Stimulated activated CD4-positive, alpha-beta T cell treated with anti-CD3 and anti-CD28 coated beads, Interleukin-12 subunit alpha, Interleukin-12 subunit beta, amount 100 ng/mL, for 48 hours (primary cell): Measurements from ENCODE around the gene SYVN1.

ENCODE experiments used
- DNase-seq, 3 donors: peaks; one replicate each; pipeline ENCODE4 v3.0.0-alpha.2; 2020; ENCODE audit warnings: low read depth in 2 of 3, low spot score in 1 of 3

SYVN1 gene

GRCh38 chr11:65089621-65090020, 44.7 kb downstream of the SYVN1 start:
- no peak for DNase-seq

GRCh38 chr11:65087827-65088226, 46.5 kb downstream of the SYVN1 start:
- no peak for DNase-seq

- DNase-seq: no peak
Measured at GRCh38 chr11:65087216-65087615, 47.1 kb downstream of the SYVN1 start.

- DNase-seq: no peak
Measured at GRCh38 chr11:65086809-65087208, 47.5 kb downstream of the SYVN1 start.

- DNase-seq: no peak
Measured at GRCh38 chr11:65085446-65085845, 48.9 kb downstream of the SYVN1 start.

- DNase-seq: no peak
Measured at GRCh38 chr11:65084598-65085375, 49.5 kb downstream of the SYVN1 start.

GRCh38 chr11:65083834-65084597, 50.3 kb downstream of the SYVN1 start, which contains the start of the genes CDCA5 and ZFPL1:
Gene CDCA5, minus strand, starts transcription at chr11:65084040. Its CDS starts 62 bp downstream, at chr11:65083978.
Gene ZFPL1, plus strand, starts transcription at chr11:65084222. Its CDS starts 477 bp downstream, at chr11:65084699.
- peak; percentile 93 to 94 (median 94) for DNase-seq

- no peak for DNase-seq
Measured at GRCh38 chr11:65083134-65083833, 51.0 kb downstream of the SYVN1 start.

GRCh38 chr11:65078786-65079342, 55.5 kb downstream of the SYVN1 start:
- no peak for DNase-seq

GRCh38 chr11:65078151-65078550, 56.2 kb downstream of the SYVN1 start:
- peak; percentile 38 to 55 (median 52) for DNase-seq

GRCh38 chr11:65077451-65077850, 56.9 kb downstream of the SYVN1 start:
- DNase-seq: no peak
